ENCODE results near the gene TIGD3.

- no peak for TF ChIP-seq CTCF (IDR thresholded peaks at IDR 0.05; ENCODE audit: low read length)
- TF ChIP-seq EZH2 (IDR thresholded peaks at IDR 0.05; ENCODE audit: borderline replicate concordance, low read length): no peak
These were observed 1.2 kb upstream of the TIGD3 start for GRCh38 chr11:65353376-65353775.
